Measurements from ENCODE around the gene SLC24A3.

The SLC24A3 gene

DNA sequence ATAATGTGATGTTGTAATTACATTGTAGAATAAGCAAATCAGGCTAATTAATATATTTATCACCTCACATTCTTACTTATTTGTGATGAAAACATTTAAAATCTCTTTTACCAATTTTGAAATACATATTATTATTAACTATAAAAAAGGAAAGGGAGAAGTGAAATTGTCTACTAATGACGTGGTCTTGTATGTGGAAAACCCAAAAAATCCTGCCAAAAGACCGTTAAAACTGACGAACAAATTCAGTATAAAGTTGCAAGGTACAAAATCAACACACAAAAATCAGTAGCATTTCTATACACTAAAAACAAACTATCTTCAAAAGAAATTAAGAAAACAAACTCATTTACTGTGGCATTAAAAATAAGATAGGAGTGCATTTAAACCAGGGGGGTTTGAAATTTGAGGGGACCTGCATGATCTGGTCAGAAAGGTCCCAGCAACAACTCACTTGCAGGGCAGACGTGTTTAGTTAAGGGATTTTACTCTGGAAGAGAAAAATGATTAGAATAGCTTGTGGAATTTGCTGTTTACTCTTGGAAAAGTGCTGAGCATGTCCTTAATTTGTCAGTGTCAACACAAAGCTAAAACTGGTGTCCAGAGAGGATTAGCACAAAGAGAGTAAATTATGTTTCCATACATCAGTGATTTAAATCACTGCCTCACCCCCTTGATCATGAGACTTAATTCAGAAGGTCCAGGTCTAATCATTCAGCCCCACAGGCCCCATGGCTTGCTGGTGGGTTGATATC lies 310.6 kb downstream of the SLC24A3 start:
- Histone ChIP-seq H3K4me3 (ENCODE audit: low read length in 2 of 2) (no peak overlapping the region), H3K36me3 (ENCODE audit: control insufficient read depth in 2 of 2, insufficient read depth in 2 of 2, low read length in 2 of 2) (no peaks in the 10 kb centered on the region), H3K9ac (ENCODE audit: low read length in 2 of 2) (no peak overlapping the region), H3K9me3 (ENCODE audit: control insufficient read depth in 2 of 2, low read length in 2 of 2) (no peaks in the 10 kb centered on the region), H3K4me1 (ENCODE audit: control insufficient read depth, insufficient read depth, low read length) (peaks cover 5% of the 10 kb centered on the region), H3K27me3 (ENCODE audit: control insufficient read depth in 1 of 2, insufficient read depth in 2 of 2, low read length in 2 of 2) (no peaks in the 10 kb centered on the region), H3K27ac (ENCODE audit: low read length) (no peak overlapping the region)

GRCh38 chr20:19524691-19525090 lies 312.2 kb downstream of the SLC24A3 start:
- no peak overlapping the region for H3K27ac ChIP-seq (ENCODE audit: low read length)
- H3K9me3 ChIP-seq (ENCODE audit: control insufficient read depth in 2 of 2, low read length in 2 of 2): no peaks in the 10 kb centered on the region
- peaks cover 5% of the 10 kb centered on the region for H3K4me1 ChIP-seq (ENCODE audit: control insufficient read depth, insufficient read depth, low read length)
- H3K36me3 ChIP-seq (ENCODE audit: control insufficient read depth in 2 of 2, insufficient read depth in 2 of 2, low read length in 2 of 2): no peaks in the 10 kb centered on the region
- H3K27me3 ChIP-seq (ENCODE audit: control insufficient read depth in 1 of 2, insufficient read depth in 2 of 2, low read length in 2 of 2): no peaks in the 10 kb centered on the region
- H3K9ac ChIP-seq (ENCODE audit: low read length in 2 of 2): no peak overlapping the region
- no peak overlapping the region for H3K4me3 ChIP-seq (ENCODE audit: low read length in 2 of 2)

DNA sequence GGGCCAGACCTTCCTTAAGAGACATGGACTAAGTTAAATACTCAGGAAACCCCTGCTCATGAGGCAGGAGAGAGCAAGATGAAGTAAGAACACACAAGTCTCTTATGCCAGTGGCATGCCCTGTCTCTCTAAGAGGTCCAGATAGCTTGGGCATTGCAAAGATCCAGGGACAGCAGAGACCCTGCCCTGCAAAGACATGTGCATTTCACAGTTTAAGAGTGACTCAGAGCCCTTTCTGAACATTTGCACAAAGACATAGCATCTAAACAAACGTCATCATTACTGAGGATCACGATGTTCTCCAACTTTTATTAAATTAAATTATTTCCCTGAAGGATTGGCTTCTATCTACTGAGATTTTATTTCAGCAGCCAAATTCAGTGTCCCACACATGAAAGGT lies 315.1 kb downstream of the SLC24A3 start:
- Histone ChIP-seq H3K27ac (ENCODE audit: low read length) (no peak overlapping the region), H3K4me1 (ENCODE audit: control insufficient read depth, insufficient read depth, low read length) (peaks cover 5% of the 10 kb centered on the region), H3K9ac (ENCODE audit: low read length in 2 of 2) (no peak overlapping the region), H3K36me3 (ENCODE audit: control insufficient read depth in 2 of 2, insufficient read depth in 2 of 2, low read length in 2 of 2) (no peaks in the 10 kb centered on the region), H3K27me3 (ENCODE audit: control insufficient read depth in 1 of 2, insufficient read depth in 2 of 2, low read length in 2 of 2) (no peaks in the 10 kb centered on the region), H3K4me3 (ENCODE audit: low read length in 2 of 2) (no peak overlapping the region), H3K9me3 (ENCODE audit: control insufficient read depth in 2 of 2, low read length in 2 of 2) (no peaks in the 10 kb centered on the region)

- Histone ChIP-seq H3K9ac (ENCODE audit: low read length in 2 of 2) (no peak overlapping the region), H3K27me3 (ENCODE audit: control insufficient read depth in 1 of 2, insufficient read depth in 2 of 2, low read length in 2 of 2) (no peaks in the 10 kb centered on the region), H3K27ac (ENCODE audit: low read length) (no peak overlapping the region), H3K9me3 (ENCODE audit: control insufficient read depth in 2 of 2, low read length in 2 of 2) (no peaks in the 10 kb centered on the region), H3K36me3 (ENCODE audit: control insufficient read depth in 2 of 2, insufficient read depth in 2 of 2, low read length in 2 of 2) (no peaks in the 10 kb centered on the region), H3K4me3 (ENCODE audit: low read length in 2 of 2) (no peak overlapping the region), H3K4me1 (ENCODE audit: control insufficient read depth, insufficient read depth, low read length) (no peaks in the 10 kb centered on the region)
These were observed 316.0 kb downstream of the SLC24A3 start for GRCh38 chr20:19528286-19529030.

DNA sequence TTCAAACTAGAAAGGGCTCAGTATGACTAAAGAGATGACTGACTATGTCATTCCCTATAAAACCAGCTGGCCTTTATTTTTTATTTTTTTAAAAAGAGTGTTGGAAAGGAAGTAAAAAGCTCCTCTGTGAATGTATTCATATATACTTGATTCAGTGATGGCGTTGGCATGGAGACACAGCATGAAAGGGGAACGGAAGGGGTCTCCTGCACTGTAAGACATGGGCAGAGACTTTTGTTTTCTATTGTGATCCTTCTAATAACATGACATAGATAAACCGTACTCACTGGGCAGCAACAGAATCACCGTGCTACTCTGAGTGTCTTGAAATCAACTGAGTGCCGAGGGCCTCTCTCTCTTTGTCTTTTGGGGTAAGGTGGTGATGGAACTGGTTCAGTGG lies 317.6 kb downstream of the SLC24A3 start:
- Histone ChIP-seq H3K27me3 (ENCODE audit: control insufficient read depth in 1 of 2, insufficient read depth in 2 of 2, low read length in 2 of 2) (no peaks in the 10 kb centered on the region), H3K36me3 (ENCODE audit: control insufficient read depth in 2 of 2, insufficient read depth in 2 of 2, low read length in 2 of 2) (no peaks in the 10 kb centered on the region), H3K4me3 (ENCODE audit: low read length in 2 of 2) (no peak overlapping the region), H3K4me1 (ENCODE audit: control insufficient read depth, insufficient read depth, low read length) (no peaks in the 10 kb centered on the region), H3K9ac (ENCODE audit: low read length in 2 of 2) (no peak overlapping the region), H3K9me3 (ENCODE audit: control insufficient read depth in 2 of 2, low read length in 2 of 2) (peaks cover 0 to under 1% of the 10 kb centered on the region in 2 donors), H3K27ac (ENCODE audit: low read length) (no peak overlapping the region)

GRCh38 chr20:19531446-19531845 lies 319.0 kb downstream of the SLC24A3 start:
- H3K36me3 ChIP-seq (ENCODE audit: control insufficient read depth in 2 of 2, insufficient read depth in 2 of 2, low read length in 2 of 2): no peaks in the 10 kb centered on the region
- H3K27ac ChIP-seq (ENCODE audit: low read length): no peak overlapping the region
- no peaks in the 10 kb centered on the region for H3K4me1 ChIP-seq (ENCODE audit: control insufficient read depth, insufficient read depth, low read length)
- peaks cover 0 to 4% of the 10 kb centered on the region in 2 donors for H3K9me3 ChIP-seq (ENCODE audit: control insufficient read depth in 2 of 2, low read length in 2 of 2)
- no peaks in the 10 kb centered on the region for H3K27me3 ChIP-seq (ENCODE audit: control insufficient read depth in 1 of 2, insufficient read depth in 2 of 2, low read length in 2 of 2)
- no peak overlapping the region for H3K9ac ChIP-seq (ENCODE audit: low read length in 2 of 2)
- H3K4me3 ChIP-seq (ENCODE audit: low read length in 2 of 2): no peak overlapping the region

GRCh38 chr20:19538556-19538955 lies 326.1 kb downstream of the SLC24A3 start:
- peaks cover 3% of the 10 kb centered on the region for H3K4me1 ChIP-seq (ENCODE audit: control insufficient read depth, insufficient read depth, low read length)
- H3K9me3 ChIP-seq (ENCODE audit: control insufficient read depth in 2 of 2, low read length in 2 of 2): peaks cover 0 to 4% of the 10 kb centered on the region in 2 donors
- H3K36me3 ChIP-seq (ENCODE audit: control insufficient read depth in 2 of 2, insufficient read depth in 2 of 2, low read length in 2 of 2): no peaks in the 10 kb centered on the region
- H3K9ac ChIP-seq (ENCODE audit: low read length in 2 of 2): no peak overlapping the region
- no peaks in the 10 kb centered on the region for H3K27me3 ChIP-seq (ENCODE audit: control insufficient read depth in 1 of 2, insufficient read depth in 2 of 2, low read length in 2 of 2)
- no peak overlapping the region for H3K4me3 ChIP-seq (ENCODE audit: low read length in 2 of 2)
- H3K27ac ChIP-seq (ENCODE audit: low read length): no peak overlapping the region

GRCh38 chr20:19539191-19539590 lies 326.7 kb downstream of the SLC24A3 start:
- no peak overlapping the region for H3K27ac ChIP-seq (ENCODE audit: low read length)
- H3K4me3 ChIP-seq (ENCODE audit: low read length in 2 of 2): no peak overlapping the region
- peaks cover 3% of the 10 kb centered on the region for H3K4me1 ChIP-seq (ENCODE audit: control insufficient read depth, insufficient read depth, low read length)
- no peaks in the 10 kb centered on the region for H3K27me3 ChIP-seq (ENCODE audit: control insufficient read depth in 1 of 2, insufficient read depth in 2 of 2, low read length in 2 of 2)
- H3K9ac ChIP-seq (ENCODE audit: low read length in 2 of 2): no peak overlapping the region
- H3K36me3 ChIP-seq (ENCODE audit: control insufficient read depth in 2 of 2, insufficient read depth in 2 of 2, low read length in 2 of 2): no peaks in the 10 kb centered on the region
- H3K9me3 ChIP-seq (ENCODE audit: control insufficient read depth in 2 of 2, low read length in 2 of 2): peaks cover 0 to 4% of the 10 kb centered on the region in 2 donors

GRCh38 chr20:19540392-19540791 lies 327.9 kb downstream of the SLC24A3 start:
- Histone ChIP-seq H3K9ac (ENCODE audit: low read length in 2 of 2) (no peak overlapping the region), H3K4me3 (ENCODE audit: low read length in 2 of 2) (no peak overlapping the region)

DNA sequence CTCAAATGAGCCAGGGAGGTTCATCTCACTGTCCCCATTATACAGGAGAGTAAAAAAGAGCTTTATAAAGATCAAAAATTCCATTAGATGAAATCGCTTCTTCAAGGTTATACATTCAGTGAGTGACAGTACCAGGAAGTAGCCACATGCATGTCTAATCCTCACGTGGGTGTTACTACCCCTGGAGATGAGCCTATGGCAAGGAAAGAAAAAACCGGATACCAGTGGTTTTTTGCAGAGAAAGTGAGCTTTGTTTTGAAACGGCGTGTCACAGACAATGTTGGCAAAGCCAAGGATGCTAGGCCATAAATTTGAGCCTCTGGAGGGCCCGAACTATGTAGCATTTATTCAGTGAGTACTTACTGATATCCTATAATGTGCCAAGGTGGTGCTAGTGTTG lies 330.7 kb downstream of the SLC24A3 start:
- H3K36me3 ChIP-seq (ENCODE audit: control insufficient read depth in 2 of 2, insufficient read depth in 2 of 2, low read length in 2 of 2): no peaks in the 10 kb centered on the region
- H3K4me3 ChIP-seq (ENCODE audit: low read length in 2 of 2): no peak overlapping the region
- H3K9me3 ChIP-seq (ENCODE audit: control insufficient read depth in 2 of 2, low read length in 2 of 2): no peaks in the 10 kb centered on the region
- no peak overlapping the region for H3K27ac ChIP-seq (ENCODE audit: low read length)
- H3K27me3 ChIP-seq (ENCODE audit: control insufficient read depth in 1 of 2, insufficient read depth in 2 of 2, low read length in 2 of 2): no peaks in the 10 kb centered on the region
- no peak overlapping the region for H3K9ac ChIP-seq (ENCODE audit: low read length in 2 of 2)
- peaks cover 3% of the 10 kb centered on the region for H3K4me1 ChIP-seq (ENCODE audit: control insufficient read depth, insufficient read depth, low read length)

More at GRCh38 chr20:19540392-19540791, 327.9 kb downstream of the SLC24A3 start:
- Histone ChIP-seq H3K4me1 (ENCODE audit: control insufficient read depth, insufficient read depth, low read length) (peaks cover 3% of the 10 kb centered on the region), H3K9me3 (ENCODE audit: control insufficient read depth in 2 of 2, low read length in 2 of 2) (peaks cover 0 to under 1% of the 10 kb centered on the region in 2 donors), H3K27me3 (ENCODE audit: control insufficient read depth in 1 of 2, insufficient read depth in 2 of 2, low read length in 2 of 2) (no peaks in the 10 kb centered on the region), H3K36me3 (ENCODE audit: control insufficient read depth in 2 of 2, insufficient read depth in 2 of 2, low read length in 2 of 2) (no peaks in the 10 kb centered on the region), H3K27ac (ENCODE audit: low read length) (no peak overlapping the region)

DNA sequence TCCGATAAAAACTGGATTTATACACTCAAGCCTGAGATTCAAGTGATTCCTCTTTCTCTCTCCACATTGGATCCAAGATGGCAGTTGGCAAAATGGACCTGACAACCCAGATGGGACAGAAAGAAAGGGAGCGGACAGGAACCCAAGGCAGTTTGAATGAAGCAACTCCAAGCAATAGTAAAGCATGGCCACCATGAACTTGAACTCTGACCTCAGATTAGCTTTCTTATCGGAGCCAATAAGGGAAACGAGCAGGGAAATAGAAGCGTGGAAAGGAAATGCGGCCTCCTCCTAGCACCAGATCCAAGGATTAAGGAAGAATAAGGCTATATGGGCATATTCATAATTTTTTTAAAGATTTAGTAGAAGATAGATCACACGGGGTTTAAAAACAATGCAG lies 332.2 kb downstream of the SLC24A3 start:
- H3K27ac ChIP-seq (ENCODE audit: low read length): no peak overlapping the region
- no peaks in the 10 kb centered on the region for H3K36me3 ChIP-seq (ENCODE audit: control insufficient read depth in 2 of 2, insufficient read depth in 2 of 2, low read length in 2 of 2)
- H3K27me3 ChIP-seq (ENCODE audit: control insufficient read depth in 1 of 2, insufficient read depth in 2 of 2, low read length in 2 of 2): no peaks in the 10 kb centered on the region
- H3K9ac ChIP-seq (ENCODE audit: low read length in 2 of 2): no peak overlapping the region
- H3K9me3 ChIP-seq (ENCODE audit: control insufficient read depth in 2 of 2, low read length in 2 of 2): no peaks in the 10 kb centered on the region
- no peak overlapping the region for H3K4me3 ChIP-seq (ENCODE audit: low read length in 2 of 2)
- no peaks in the 10 kb centered on the region for H3K4me1 ChIP-seq (ENCODE audit: control insufficient read depth, insufficient read depth, low read length)
